22Rv1 (cell line): ENCODE data around the gene MCOLN3.

Source experiments
- H3K27ac ChIP-seq: fragments of 450-650 bp; 2 replicates; pipeline ENCODE4 v1.5.1; 2017
- CTCF ChIP-seq: fragments of 450-650 bp; IDR thresholded peaks from 2 replicates; pipeline ENCODE4 v1.5.1; 2017; ENCODE audit warnings: mild to moderate bottlenecking
- ZFX ChIP-seq: fragments of 450-650 bp; IDR thresholded peaks from 2 replicates; pipeline ENCODE4 v1.6.1; 2017; ENCODE audit warnings: antibody characterized with exemption, borderline replicate concordance

The MCOLN3 gene

GRCh38 chr1:84972377-84972987 is 75.8 kb downstream of the MCOLN3 start:
- H3K27ac ChIP-seq = no peak overlapping the region
- TF ChIP-seq ZFX (no peak), CTCF (no peak)

GRCh38 chr1:84971957-84972356 is 76.3 kb downstream of the MCOLN3 start:
- TF ChIP-seq CTCF (no peak), ZFX (no peak)
- no peak overlapping the region for H3K27ac ChIP-seq

GRCh38 chr1:84969489-84970250 is 78.6 kb downstream of the MCOLN3 start:
- H3K27ac ChIP-seq = no peak overlapping the region
- TF ChIP-seq ZFX (no peak), CTCF (no peak)

GRCh38 chr1:84968865-84969264 is 79.4 kb downstream of the MCOLN3 start:
- TF ChIP-seq CTCF (no peak), ZFX (no peak)
- H3K27ac ChIP-seq = no peak overlapping the region

- H3K27ac ChIP-seq = no peak overlapping the region
- no peak for TF ChIP-seq CTCF
- TF ChIP-seq ZFX = no peak
Measured at GRCh38 chr1:84968101-84968500, 80.2 kb downstream of the MCOLN3 start.
